Measurements from ENCODE around the gene OPA1. TPM values are rescaled to one million over a fixed set of nuclear protein-coding genes. Genes with fewer than 3 reads are reported as not detected.

The OPA1 gene
- total and polyA plus RNA-seq, 2 experiments from 2014 or later = 29.0 to 42.2 TPM

GRCh38 chr3:193556841-193557240, 36.2 kb upstream of the OPA1 start:
- no peak for DNase-seq
- no peak overlapping the region for H3K4me3 ChIP-seq
- H3K4me2 ChIP-seq (ENCODE audit: unreplicated experiment) = no peak overlapping the region
- H3K36me3 ChIP-seq (ENCODE audit: low read depth) = no peaks in the 10 kb centered on the region
- H3K9ac ChIP-seq = no peak overlapping the region
- no peak overlapping the region for H2AFZ ChIP-seq
- WGBS, 2 experiments (ENCODE audit: low coverage in 1 of 2, low lambda C conversion rate in 2 of 2, missing lambda C conversion rate in 2 of 2) = 10% methylated on average over 2 of the region's 2 CpGs
- H3K9me2 ChIP-seq (ENCODE audit: insufficient read depth) = no peaks in the 10 kb centered on the region
- TF ChIP-seq EZH2phosphoT487 (IDR thresholded peaks at IDR 0.05; ENCODE audit: insufficient read depth, low read depth) = no peak
- TF ChIP-seq EZH2 (IDR thresholded peaks at IDR 0.05; ENCODE audit: insufficient read depth, poor library complexity, severe bottlenecking) = no peak
- no peaks in the 10 kb centered on the region; the same call in 1 of the 2 replicates for H3K27me3 ChIP-seq (replicated peaks; ENCODE audit: insufficient read depth)
- no peaks in the 10 kb centered on the region for H4K20me1 ChIP-seq (ENCODE audit: insufficient read depth)
- H3K79me2 ChIP-seq (ENCODE audit: insufficient read depth) = no peaks in the 10 kb centered on the region
- in situ Hi-C loops (cut with MboI) = loop anchor here (25.0 kb wide), 1 partner anchor 745 kb away; no protein-coding TSS in a partner anchor
- no peak overlapping the region for H3K27ac ChIP-seq
- no peaks in the 10 kb centered on the region for H3K4me1 ChIP-seq (ENCODE audit: insufficient read depth)
- H3K9me3 ChIP-seq (ENCODE audit: low read depth) = no peaks in the 10 kb centered on the region
- no peaks in the 10 kb centered on the region for H3F3A ChIP-seq (ENCODE audit: insufficient read depth)

- Histone ChIP-seq H3K27ac (no peak overlapping the region), H4K20me1 (ENCODE audit: insufficient read depth) (no peaks in the 10 kb centered on the region), H2AFZ (no peak overlapping the region), H3K9me2 (ENCODE audit: insufficient read depth) (no peaks in the 10 kb centered on the region), H3K4me2 (ENCODE audit: unreplicated experiment) (no peak overlapping the region), H3K9ac (no peak overlapping the region), H3K9me3 (ENCODE audit: low read depth) (no peaks in the 10 kb centered on the region), H3K36me3 (ENCODE audit: low read depth) (no peaks in the 10 kb centered on the region), H3K27me3 (replicated peaks; ENCODE audit: insufficient read depth) (no peaks in the 10 kb centered on the region; the same call in 1 of the 2 replicates), H3F3A (ENCODE audit: insufficient read depth) (no peaks in the 10 kb centered on the region), H3K4me3 (no peak overlapping the region), H3K4me1 (ENCODE audit: insufficient read depth) (no peaks in the 10 kb centered on the region), H3K79me2 (ENCODE audit: insufficient read depth) (no peaks in the 10 kb centered on the region)
- in situ Hi-C loops (cut with MboI) = loop anchor here (25.0 kb wide), 1 partner anchor 747 kb away; no protein-coding TSS in a partner anchor
- DNase-seq = no peak
- no peak for TF ChIP-seq EZH2phosphoT487 (IDR thresholded peaks at IDR 0.05; ENCODE audit: insufficient read depth, low read depth)
- no peak for TF ChIP-seq EZH2 (IDR thresholded peaks at IDR 0.05; ENCODE audit: insufficient read depth, poor library complexity, severe bottlenecking)
Measured at GRCh38 chr3:193559100-193559499, 33.9 kb upstream of the OPA1 start.

- H3K27ac ChIP-seq = no peak overlapping the region
- no peak overlapping the region for H3K9ac ChIP-seq
- no peaks in the 10 kb centered on the region for H4K20me1 ChIP-seq (ENCODE audit: insufficient read depth)
- no peaks in the 10 kb centered on the region for H3K79me2 ChIP-seq (ENCODE audit: insufficient read depth)
- no peaks in the 10 kb centered on the region for H3F3A ChIP-seq (ENCODE audit: insufficient read depth)
- H3K9me2 ChIP-seq (ENCODE audit: insufficient read depth) = no peaks in the 10 kb centered on the region
- no peak overlapping the region for H3K4me3 ChIP-seq
- H3K9me3 ChIP-seq (ENCODE audit: low read depth) = no peaks in the 10 kb centered on the region
- H3K27me3 ChIP-seq (replicated peaks; ENCODE audit: insufficient read depth) = no peaks in the 10 kb centered on the region; the same call in 1 of the 2 replicates
- no peak overlapping the region for H3K4me2 ChIP-seq (ENCODE audit: unreplicated experiment)
- TF ChIP-seq EZH2phosphoT487 (IDR thresholded peaks at IDR 0.05; ENCODE audit: insufficient read depth, low read depth) = no peak
- no peak for TF ChIP-seq EZH2 (IDR thresholded peaks at IDR 0.05; ENCODE audit: insufficient read depth, poor library complexity, severe bottlenecking)
- H3K4me1 ChIP-seq (ENCODE audit: insufficient read depth) = no peaks in the 10 kb centered on the region
- 57 to 63% methylated on average over 4 of the region's 4 CpGs for WGBS, 2 experiments (ENCODE audit: low coverage in 1 of 2, low lambda C conversion rate in 2 of 2, missing lambda C conversion rate in 2 of 2)
- no peak overlapping the region for H2AFZ ChIP-seq
- H3K36me3 ChIP-seq (ENCODE audit: low read depth) = no peaks in the 10 kb centered on the region
- no peak for DNase-seq
- in situ Hi-C loops (cut with MboI) = loop anchor here (10.0 to 25.0 kb wide), 2 partner anchors 748 to 995 kb away; no protein-coding TSS in a partner anchor
Measured at GRCh38 chr3:193560091-193560490, 32.9 kb upstream of the OPA1 start.

GRCh38 chr3:193560870-193561269, 32.1 kb upstream of the OPA1 start:
- no peaks in the 10 kb centered on the region for H3K9me2 ChIP-seq (ENCODE audit: insufficient read depth)
- no peaks in the 10 kb centered on the region for H3F3A ChIP-seq (ENCODE audit: insufficient read depth)
- H3K36me3 ChIP-seq (ENCODE audit: low read depth) = no peaks in the 10 kb centered on the region
- no peaks in the 10 kb centered on the region for H3K9me3 ChIP-seq (ENCODE audit: low read depth)
- in situ Hi-C loops (cut with MboI) = loop anchor here (10.0 to 25.0 kb wide), 2 partner anchors 749 to 996 kb away; no protein-coding TSS in a partner anchor
- H3K27me3 ChIP-seq (replicated peaks; ENCODE audit: insufficient read depth) = no peaks in the 10 kb centered on the region; the same call in 1 of the 2 replicates
- H4K20me1 ChIP-seq (ENCODE audit: insufficient read depth) = no peaks in the 10 kb centered on the region
- no peaks in the 10 kb centered on the region for H3K79me2 ChIP-seq (ENCODE audit: insufficient read depth)
- no peaks in the 10 kb centered on the region for H3K4me1 ChIP-seq (ENCODE audit: insufficient read depth)
- no peak for TF ChIP-seq EZH2phosphoT487 (IDR thresholded peaks at IDR 0.05; ENCODE audit: insufficient read depth, low read depth)
- TF ChIP-seq EZH2 (IDR thresholded peaks at IDR 0.05; ENCODE audit: insufficient read depth, poor library complexity, severe bottlenecking) = no peak
- H3K27ac ChIP-seq = no peak overlapping the region
- H3K4me3 ChIP-seq = no peak overlapping the region
- H3K4me2 ChIP-seq (ENCODE audit: unreplicated experiment) = no peak overlapping the region
- 39 to 46% methylated on average over 4 of the region's 4 CpGs for WGBS, 2 experiments (ENCODE audit: low coverage in 1 of 2, low lambda C conversion rate in 2 of 2, missing lambda C conversion rate in 2 of 2)
- DNase-seq = no peak
- no peak overlapping the region for H3K9ac ChIP-seq
- H2AFZ ChIP-seq = no peak overlapping the region
